Left lung (tissue), 10 donors: ENCODE measurements around the gene IFRD2. TPM values are rescaled to one million over a fixed set of nuclear protein-coding genes. Genes with fewer than 3 reads are reported as not detected.

Experiments
- ATAC-seq: fragments of 200-7000 bp; cut with Tn5 transposase; one replicate; pipeline ENCODE4 v1.9.1; 2020; ENCODE audit warnings: moderate library complexity
- DNase-seq, 4 donors: peaks; one replicate each; pipeline ENCODE4 v3.0.0-alpha.2; 2013 to 2020
- H3K27ac ChIP-seq, 2 donors: fragments of 200-600 bp; sonication (generic) in 1 of 2; one replicate each; pipeline versions ENCODE4 v1.5.0 to v1.8.0; 2020 to 2021
- H3K27me3 ChIP-seq, 2 donors: fragments of 200-600 bp; sonication (generic) in 1 of 2; one replicate each; pipeline versions ENCODE4 v1.5.0 to v1.8.0; 2020 to 2021
- H3K36me3 ChIP-seq, 2 donors: fragments of 200-600 bp; sonication (generic) in 1 of 2; one replicate each; pipeline versions ENCODE4 v1.5.0 to v1.8.0; 2020 to 2021
- H3K4me1 ChIP-seq, 2 donors: fragments of 200-600 bp; one replicate each; pipeline ENCODE4 v1.8.0; 2021
- H3K4me3 ChIP-seq, 2 donors: fragments of 200-600 bp; sonication (generic) in 1 of 2; one replicate each; pipeline versions ENCODE4 v1.5.0 to v1.8.0; 2020 to 2021; ENCODE audit warnings: mild to moderate bottlenecking in 1 of 2
- H3K9me3 ChIP-seq, 2 donors: fragments of 200-600 bp; sonication (generic) in 1 of 2; one replicate each; pipeline versions ENCODE4 v1.5.0 to v1.8.0; 2020 to 2021
- CTCF ChIP-seq, 2 donors: fragments of 200-600 bp; sonication (generic) in 1 of 2; IDR thresholded peaks; one replicate each; pipeline versions ENCODE4 v1.5.0 to v1.8.0; 2021; ENCODE audit warnings: antibody characterized with exemption in 2 of 2
- intact Hi-C, 2 donors: fragments of 100-400 bp; cut with DNase I; formaldehyde crosslinking; loops; one replicate each; pipeline versions ENCODE4 v1.11.2 to v1.14.2; 2022
- polyA plus RNA-seq, 6 donors: library from polyadenylated mRNA; unstranded; fragments of 120-200 nt; gene quantifications; one replicate each; pipeline ENCODE4 v1.2.1, GENCODE V29; 2013; ENCODE audit not compliant: insufficient read length in 6 of 6
- total RNA-seq, 2 donors: library from RNA; stranded (reverse); fragmentation: NEBNext Ultra II Directional; extraction: Animal tissue kit (Norgen Biotek cat#: 25700); gene quantifications; one replicate each; pipeline ENCODE4 v1.2.1, GENCODE V29; 2021
- donor health status: DM: no; HTN: yes; CAD: no.
- donor health status: DM: no; HTN: no; CAD: no.

IFRD2 gene
- total and polyA plus RNA-seq, 8 donors = 29.6 to 104 (median 38.5) TPM

DNA sequence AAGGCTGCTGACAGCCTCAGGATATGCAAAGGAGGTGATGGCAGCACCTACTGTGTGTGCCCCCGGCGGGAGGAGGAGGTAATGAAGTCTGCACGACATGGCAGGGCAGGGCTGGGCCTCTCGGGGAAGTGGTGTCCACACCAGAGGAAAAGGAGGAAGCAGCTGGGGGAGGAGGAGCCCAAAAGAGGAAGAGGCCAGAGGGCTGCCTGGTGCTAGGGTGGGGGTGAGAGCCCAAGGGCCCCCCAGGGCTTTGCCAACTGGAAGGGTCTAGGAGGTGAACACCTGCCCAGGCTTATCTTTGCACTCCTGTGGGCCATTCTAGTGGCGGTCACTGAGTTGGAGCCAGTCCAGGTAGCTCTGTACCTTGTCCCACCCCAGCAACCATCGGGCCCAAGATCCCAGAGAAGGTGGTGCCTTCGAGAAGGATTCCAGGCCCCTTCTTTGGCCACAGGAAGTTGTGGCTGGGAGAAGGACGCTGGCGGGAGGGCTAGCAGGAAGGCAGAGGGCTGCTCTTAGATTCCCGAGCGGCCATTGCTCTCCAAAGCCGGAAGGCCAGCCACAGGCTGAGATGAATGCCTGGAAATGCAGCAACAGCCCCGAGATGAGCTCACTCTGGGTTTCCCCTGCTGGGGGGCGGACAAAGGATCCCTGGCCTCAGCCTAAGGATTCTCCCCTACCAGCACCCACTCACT lies 49.2 kb downstream of the IFRD2 start:
- H3K4me1 ChIP-seq = peaks cover 74 to 99% of the 10 kb centered on the region in 2 donors
- TF ChIP-seq CTCF (IDR thresholded peaks at IDR 0.05) = peak in 1 of 2 donors; percentile 46
- intact Hi-C loops = no loop called here
- H3K27me3 ChIP-seq = no peaks in the 10 kb centered on the region
- peak; percentile 34 for ATAC-seq
- H3K27ac ChIP-seq = peak overlapping the region; percentile 88 to 98
- peak in 2 of 4 donors; percentile 90 to 94 for DNase-seq
- peaks cover 0 to 50% of the 10 kb centered on the region in 2 donors for H3K36me3 ChIP-seq
- no peaks in the 10 kb centered on the region for H3K9me3 ChIP-seq
- H3K4me3 ChIP-seq = peak overlapping the region in 1 of 2 donors; percentile 26

GRCh38 chr3:50242381-50242770 lies 49.9 kb downstream of the IFRD2 start:
- no peak for DNase-seq
- H3K9me3 ChIP-seq = no peaks in the 10 kb centered on the region
- peak overlapping the region; percentile 88 to 98 for H3K27ac ChIP-seq
- no peaks in the 10 kb centered on the region for H3K27me3 ChIP-seq
- intact Hi-C loops = no loop called here
- H3K4me1 ChIP-seq = peaks cover 68 to 93% of the 10 kb centered on the region in 2 donors
- H3K4me3 ChIP-seq = peak overlapping the region in 1 of 2 donors; percentile 26
- peaks cover 0 to 46% of the 10 kb centered on the region in 2 donors for H3K36me3 ChIP-seq
- no peak for ATAC-seq
- no peak for TF ChIP-seq CTCF (IDR thresholded peaks at IDR 0.05)

GRCh38 chr3:50241713-50242380 lies 50.4 kb downstream of the IFRD2 start:
- H3K4me3 ChIP-seq = peak overlapping the region in 1 of 2 donors; percentile 26
- intact Hi-C loops = no loop called here
- H3K9me3 ChIP-seq = no peaks in the 10 kb centered on the region
- no peak for DNase-seq
- TF ChIP-seq CTCF (IDR thresholded peaks at IDR 0.05) = no peak
- H3K27me3 ChIP-seq = no peaks in the 10 kb centered on the region
- H3K36me3 ChIP-seq = peaks cover 0 to 42% of the 10 kb centered on the region in 2 donors
- H3K4me1 ChIP-seq = peaks cover 63 to 87% of the 10 kb centered on the region in 2 donors
- peak overlapping the region; percentile 88 to 98 for H3K27ac ChIP-seq
- ATAC-seq = no peak

DNA sequence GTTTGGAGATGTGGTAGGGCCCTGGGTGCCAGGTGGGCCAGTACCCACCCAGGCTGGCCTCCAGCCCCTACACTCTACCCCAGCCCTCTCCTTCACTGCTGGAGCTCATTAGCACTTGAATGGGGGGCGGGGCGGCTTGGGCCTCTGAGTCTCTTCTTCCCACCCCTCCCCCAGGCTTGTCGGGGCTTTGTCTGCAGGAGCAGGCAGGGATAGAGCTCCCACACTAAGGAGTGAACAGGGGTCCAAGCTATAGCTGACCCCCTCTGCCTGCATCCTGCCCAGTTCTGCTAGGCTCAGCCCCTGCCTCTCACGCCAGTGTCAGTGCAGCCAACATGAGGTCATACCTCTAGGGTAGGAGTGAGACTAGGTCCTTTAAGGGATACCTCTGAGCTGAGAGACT lies 51.1 kb downstream of the IFRD2 start:
- Histone ChIP-seq H3K4me3 (peak overlapping the region in 1 of 2 donors; percentile 26), H3K27me3 (no peaks in the 10 kb centered on the region), H3K27ac (peak overlapping the region; percentile 88 to 98), H3K9me3 (no peaks in the 10 kb centered on the region), H3K36me3 (peaks cover 0 to 42% of the 10 kb centered on the region in 2 donors), H3K4me1 (peaks cover 56 to 81% of the 10 kb centered on the region in 2 donors)
- TF ChIP-seq CTCF (IDR thresholded peaks at IDR 0.05) = no peak
- no peak for ATAC-seq
- no peak for DNase-seq
- intact Hi-C loops = no loop called here

DNA sequence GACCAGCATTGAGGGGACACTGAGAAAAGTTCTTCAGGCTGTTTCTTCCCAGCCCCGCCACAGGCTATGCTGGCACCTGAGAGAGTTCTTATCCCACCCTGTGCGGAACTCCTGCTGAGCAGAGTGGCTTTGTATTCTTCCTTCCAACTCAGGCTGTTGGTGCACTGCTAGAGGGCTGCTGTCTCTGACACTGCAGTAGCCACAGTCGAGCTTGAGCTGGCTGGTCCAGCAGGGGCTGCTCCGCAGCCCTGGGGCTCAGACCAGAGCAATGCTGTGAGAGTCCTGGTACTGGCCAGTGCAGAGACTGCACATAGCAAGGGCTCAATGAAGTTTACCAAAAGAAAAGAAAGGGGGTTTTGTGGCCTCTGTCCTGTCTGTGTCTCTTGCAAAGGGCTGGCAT lies 52.6 kb downstream of the IFRD2 start:
- DNase-seq = no peak
- peak overlapping the region in 1 of 2 donors; percentile 94 for H3K4me3 ChIP-seq
- ATAC-seq = no peak
- H3K27me3 ChIP-seq = no peaks in the 10 kb centered on the region
- H3K27ac ChIP-seq = peak overlapping the region in 1 of 2 donors; percentile 98
- H3K4me1 ChIP-seq = peaks cover 44 to 74% of the 10 kb centered on the region in 2 donors
- intact Hi-C loops = no loop called here
- no peak for TF ChIP-seq CTCF (IDR thresholded peaks at IDR 0.05)
- H3K9me3 ChIP-seq = no peaks in the 10 kb centered on the region
- peaks cover 0 to 41% of the 10 kb centered on the region in 2 donors for H3K36me3 ChIP-seq
